Measurements from ENCODE around the gene DNAI2. TPM values are rescaled to one million over a fixed set of nuclear protein-coding genes. Genes with fewer than 3 reads are reported as not detected.

DNAI2 gene
- total RNA-seq, 1 donor from 2014 or later: not detected

DNA sequence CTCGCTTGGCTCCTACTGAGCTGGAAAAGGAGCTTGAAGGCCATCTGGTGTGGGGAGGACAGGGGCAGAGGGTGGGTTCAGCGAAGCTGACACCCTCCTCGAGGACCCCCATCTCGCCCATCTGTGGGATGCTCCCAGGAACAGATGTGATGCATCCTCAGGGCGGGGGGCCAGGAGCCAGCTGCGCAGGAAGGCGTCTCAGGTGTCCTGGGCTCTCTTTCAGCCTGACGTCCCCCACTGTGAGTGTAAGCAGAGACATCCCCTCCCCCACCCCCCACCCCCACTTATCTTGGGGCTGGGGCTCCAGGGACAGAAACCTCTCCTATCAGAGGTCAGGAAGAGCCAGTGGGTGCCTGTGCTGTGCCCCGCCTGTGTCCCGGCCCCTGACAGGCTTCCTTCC is 68.2 kb downstream of the DNAI2 start:
- intact Hi-C loops (cut with DNase I): no loop called here
- DNase-seq (no peak), ATAC-seq (no peak)
- H3K27me3 ChIP-seq: peaks cover 14% of the 10 kb centered on the region
- H3K36me3 ChIP-seq: no peaks in the 10 kb centered on the region
- no peak overlapping the region for H3K4me3 ChIP-seq
- H3K27ac ChIP-seq: no peak overlapping the region
- H3K4me1 ChIP-seq: no peaks in the 10 kb centered on the region
- TF ChIP-seq CTCF (IDR thresholded peaks at IDR 0.05): no peak
- H3K9me3 ChIP-seq: no peaks in the 10 kb centered on the region

DNA sequence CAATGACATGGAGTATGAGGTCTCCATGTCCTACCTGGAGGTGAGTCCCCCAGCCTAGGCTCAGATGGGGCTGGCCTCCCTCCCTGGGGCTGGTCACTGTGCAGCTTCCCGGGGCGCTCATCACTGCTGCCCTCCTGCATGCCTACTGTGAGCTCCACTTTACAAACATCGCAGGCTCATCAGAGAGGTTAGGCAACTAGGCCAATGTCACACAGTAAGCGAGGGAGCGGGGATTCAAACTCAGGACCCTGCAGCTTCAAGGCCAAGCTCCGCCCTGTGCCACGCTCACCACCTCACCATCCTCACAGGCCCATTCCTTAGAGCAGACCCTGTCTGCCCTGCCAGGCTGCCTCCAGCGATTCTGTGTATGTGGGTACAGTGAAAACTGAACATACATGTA is 69.1 kb downstream of the DNAI2 start:
- Histone ChIP-seq H3K36me3 (no peaks in the 10 kb centered on the region), H3K4me3 (no peak overlapping the region), H3K27ac (no peak overlapping the region), H3K27me3 (peaks cover 14% of the 10 kb centered on the region), H3K9me3 (no peaks in the 10 kb centered on the region), H3K4me1 (no peaks in the 10 kb centered on the region)
- DNase-seq (no peak), ATAC-seq (no peak)
- no peak for TF ChIP-seq CTCF (IDR thresholded peaks at IDR 0.05)
- intact Hi-C loops (cut with DNase I): no loop called here

DNA sequence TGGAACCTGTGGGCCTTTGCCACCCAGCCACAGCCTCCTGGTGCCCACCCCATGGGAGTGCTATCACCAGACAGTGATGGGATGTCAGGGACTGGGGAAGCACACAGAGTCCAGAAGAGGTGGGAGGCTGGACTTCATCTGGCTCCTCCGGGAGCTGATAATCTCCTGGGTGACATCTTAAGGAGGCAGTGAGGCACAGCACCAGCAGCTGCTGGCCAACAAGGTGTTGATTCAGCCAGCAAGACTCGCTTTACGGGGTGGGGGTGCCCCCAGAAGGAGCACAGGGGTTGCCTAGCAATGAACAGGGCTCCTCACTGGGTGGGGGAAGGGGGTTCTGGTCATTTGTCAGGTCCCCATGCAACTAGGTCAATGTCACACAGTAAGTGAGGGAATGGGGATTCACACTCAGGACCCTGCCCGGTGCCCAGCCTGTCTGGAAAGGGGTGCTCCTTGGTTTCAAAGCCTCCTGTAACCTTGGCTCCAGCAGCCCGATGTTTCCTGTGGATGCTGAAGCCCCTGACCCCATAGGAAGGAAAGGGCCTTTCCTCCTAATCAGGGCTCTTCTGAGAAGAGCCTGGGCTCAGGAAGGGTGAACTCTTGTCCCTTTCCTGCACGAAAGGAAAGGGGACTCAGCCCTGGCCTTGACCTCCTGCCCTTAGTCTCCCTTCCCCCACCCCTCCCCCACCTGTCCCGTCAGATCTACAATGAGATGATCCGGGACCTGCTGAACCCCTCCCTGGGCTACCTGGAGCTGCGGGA is 69.7 kb downstream of the DNAI2 start:
- TF ChIP-seq CTCF (IDR thresholded peaks at IDR 0.05): no peak
- Histone ChIP-seq H3K9me3 (no peaks in the 10 kb centered on the region), H3K4me1 (no peaks in the 10 kb centered on the region), H3K4me3 (no peak overlapping the region), H3K36me3 (no peaks in the 10 kb centered on the region), H3K27ac (no peak overlapping the region), H3K27me3 (peaks cover 14% of the 10 kb centered on the region)
- intact Hi-C loops (cut with DNase I): no loop called here
- no peak for ATAC-seq
- DNase-seq: no peak

DNA sequence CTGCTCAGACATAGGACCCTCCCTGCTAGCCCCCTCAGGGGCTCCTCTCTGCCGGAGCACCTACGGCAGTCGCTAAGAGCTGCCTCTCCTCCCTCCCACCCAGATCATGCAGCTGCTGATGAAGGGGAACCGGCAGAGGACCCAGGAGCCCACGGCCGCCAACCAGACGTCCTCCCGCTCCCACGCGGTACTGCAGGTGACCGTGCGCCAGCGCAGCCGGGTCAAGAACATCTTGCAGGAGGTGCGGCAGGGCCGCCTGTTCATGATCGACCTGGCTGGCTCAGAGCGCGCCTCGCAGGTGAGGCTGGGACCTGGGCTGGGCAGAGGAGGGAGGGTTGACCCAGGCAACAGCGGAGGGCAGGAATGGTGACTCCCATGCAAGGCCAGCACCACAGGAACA is 70.6 kb downstream of the DNAI2 start:
- Histone ChIP-seq H3K27ac (no peak overlapping the region), H3K4me3 (no peak overlapping the region), H3K4me1 (no peaks in the 10 kb centered on the region), H3K36me3 (no peaks in the 10 kb centered on the region), H3K27me3 (peaks cover 14% of the 10 kb centered on the region), H3K9me3 (no peaks in the 10 kb centered on the region)
- no peak for TF ChIP-seq CTCF (IDR thresholded peaks at IDR 0.05)
- ATAC-seq: no peak
- DNase-seq: no peak
- intact Hi-C loops (cut with DNase I): no loop called here

DNA sequence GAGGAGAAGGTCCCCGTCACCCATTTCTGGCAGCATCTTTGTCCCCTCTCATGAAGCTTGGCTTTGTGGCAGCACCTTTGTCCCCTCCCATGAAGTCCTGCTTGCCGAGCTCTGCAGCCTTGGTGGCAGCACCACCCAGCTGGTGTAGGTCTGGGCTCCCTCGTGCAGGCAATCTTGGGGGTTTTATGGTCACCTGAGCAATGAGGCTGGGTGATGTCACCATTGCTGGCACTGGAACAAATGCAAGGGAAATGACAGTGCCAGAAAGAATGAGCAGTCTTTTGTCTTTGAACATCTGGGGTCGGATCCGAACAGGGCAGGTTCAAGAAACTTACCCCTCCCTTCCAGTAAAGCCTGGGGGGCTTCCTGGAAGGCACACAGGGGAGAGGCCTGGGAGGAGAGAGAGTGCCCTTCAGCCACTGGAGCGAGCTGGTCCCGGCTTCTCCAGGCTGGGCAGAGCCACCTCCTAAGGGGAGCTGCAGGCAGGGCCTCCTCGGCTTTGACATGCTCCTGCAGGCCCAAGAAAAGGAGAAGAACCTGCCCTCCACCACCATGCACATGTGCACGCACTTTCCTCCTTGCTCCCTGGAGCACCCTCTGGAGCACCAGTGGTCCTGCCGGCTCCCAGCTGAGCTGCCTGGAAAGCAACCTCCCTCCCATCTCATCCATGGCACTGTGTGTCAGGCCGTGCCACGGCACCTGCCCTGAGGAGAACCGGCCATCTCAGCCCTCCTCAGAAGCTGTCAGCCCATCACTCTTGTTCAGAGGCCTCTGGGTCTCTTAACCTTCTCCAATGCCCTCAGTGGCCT is 71.6 kb downstream of the DNAI2 start:
- DNase-seq (no peak), ATAC-seq (no peak)
- no peaks in the 10 kb centered on the region for H3K9me3 ChIP-seq
- H3K27ac ChIP-seq: no peak overlapping the region
- no peak for TF ChIP-seq CTCF (IDR thresholded peaks at IDR 0.05)
- no peaks in the 10 kb centered on the region for H3K36me3 ChIP-seq
- H3K4me3 ChIP-seq: no peak overlapping the region
- intact Hi-C loops (cut with DNase I): no loop called here
- H3K4me1 ChIP-seq: no peaks in the 10 kb centered on the region
- peaks cover 22% of the 10 kb centered on the region for H3K27me3 ChIP-seq
